ENCODE measurements around the gene EPHB1. TPM values are rescaled to one million over a fixed set of nuclear protein-coding genes. Genes with fewer than 3 reads are reported as not detected.

The EPHB1 gene
- total RNA-seq, 1 donor from 2014 or later = 8.1 TPM

- intact Hi-C loops (cut with micrococcal nuclease) = no loop called here
These were observed 497.1 kb downstream of the EPHB1 start for GRCh38 chr3:135292162-135292561.

GRCh38 chr3:135301670-135302069 lies 506.6 kb downstream of the EPHB1 start:
- intact Hi-C loops (cut with micrococcal nuclease) = no loop called here

GRCh38 chr3:135304378-135304777 lies 509.3 kb downstream of the EPHB1 start:
- intact Hi-C loops (cut with micrococcal nuclease) = no loop called here

Other genes starting within 250 kb of the EPHB1 start
- gene KY, start 144.2 kb upstream of the EPHB1 start, total RNA-seq = not detected in 2 replicates

Measured in T-helper 1 cell treated with Interleukin-12 subunit alpha and Interleukin-12 subunit beta and Interleukin-4 antibody, amounts not matched to agents 30 ng/mL and 1 ng/mL, for 36 hours (primary cell).